Stimulated activated CD4-positive, alpha-beta T cell treated with anti-CD3 and anti-CD28 coated beads, Interleukin-1b, Interleukin-23, amount 100 ng/mL, for 1 hour (primary cell): ENCODE measurements around the gene EIPR1.

Experiments used
- DNase-seq, 2 donors: peaks; one replicate each; pipeline ENCODE4 v3.0.0-alpha.2; 2020; ENCODE audit warnings: low read depth in 2 of 2

The EIPR1 gene

GRCh38 chr2:3324036-3324386 is 53.6 kb downstream of the EIPR1 start:
- DNase-seq = no peak

GRCh38 chr2:3323360-3324035 is 54.1 kb downstream of the EIPR1 start:
- no peak for DNase-seq

GRCh38 chr2:3322311-3322970 is 55.2 kb downstream of the EIPR1 start:
- DNase-seq = no peak

GRCh38 chr2:3321825-3322224 is 55.8 kb downstream of the EIPR1 start:
- no peak for DNase-seq

- no peak for DNase-seq
Observed at GRCh38 chr2:3320910-3321605, 56.6 kb downstream of the EIPR1 start.

- no peak for DNase-seq
Observed at GRCh38 chr2:3319745-3320566, 57.7 kb downstream of the EIPR1 start.

- DNase-seq = no peak
Observed at GRCh38 chr2:3319134-3319533, 58.5 kb downstream of the EIPR1 start.

- no peak for DNase-seq
Observed at GRCh38 chr2:3317871-3318590, 59.6 kb downstream of the EIPR1 start.

GRCh38 chr2:3317277-3317685 is 60.3 kb downstream of the EIPR1 start:
- no peak for DNase-seq

GRCh38 chr2:3316456-3317276 is 61.0 kb downstream of the EIPR1 start:
- DNase-seq = no peak

GRCh38 chr2:3314626-3315025 is 63.0 kb downstream of the EIPR1 start:
- DNase-seq = no peak

GRCh38 chr2:3313781-3314375 is 63.7 kb downstream of the EIPR1 start:
- no peak for DNase-seq

GRCh38 chr2:3312576-3313345 is 64.9 kb downstream of the EIPR1 start:
- no peak for DNase-seq

- no peak for DNase-seq
Observed at GRCh38 chr2:3311601-3312000, 66.0 kb downstream of the EIPR1 start.

- no peak for DNase-seq
Observed at GRCh38 chr2:3309496-3310355, 67.9 kb downstream of the EIPR1 start.

- no peak for DNase-seq
Observed at GRCh38 chr2:3307901-3308300, 69.7 kb downstream of the EIPR1 start.

GRCh38 chr2:3307236-3307635 is 70.4 kb downstream of the EIPR1 start:
- no peak for DNase-seq

GRCh38 chr2:3305952-3306351 is 71.7 kb downstream of the EIPR1 start:
- no peak for DNase-seq

- DNase-seq = no peak
Observed at GRCh38 chr2:3305431-3305830, 72.2 kb downstream of the EIPR1 start.
